ENCODE data around the gene HMGXB3. TPM values are rescaled to one million over a fixed set of nuclear protein-coding genes. Genes with fewer than 3 reads are reported as not detected.

Gene HMGXB3
- total and polyA plus RNA-seq, 4 donors, result 2.7 to 22.9 (median 11.0) TPM

- H3K27ac ChIP-seq (ENCODE audit: low read depth in 1 of 2, low read length in 2 of 2), result no peak overlapping the region
- no peaks in the 10 kb centered on the region for H3K27me3 ChIP-seq (ENCODE audit: control insufficient read depth in 4 of 4, insufficient read depth in 4 of 4, low read length in 3 of 4)
- no peak overlapping the region for H3K9ac ChIP-seq (ENCODE audit: low read depth in 1 of 2, low read length in 2 of 2)
- no peak for TF ChIP-seq YY1 (IDR thresholded peaks at IDR 0.05)
- TF ChIP-seq HNF4A (conservative IDR thresholded peaks at IDR 0.05), result no peak
- no peak for TF ChIP-seq RAD21 (IDR thresholded peaks at IDR 0.05)
- no peak for TF ChIP-seq EGR1 (IDR thresholded peaks at IDR 0.05; ENCODE audit: low read depth in 2 of 2)
- no peak for TF ChIP-seq ATF3 (IDR thresholded peaks at IDR 0.05)
- TF ChIP-seq SP1 (IDR thresholded peaks at IDR 0.05), result no peak
- no peak for TF ChIP-seq NR2F2 (IDR thresholded peaks at IDR 0.05)
- TF ChIP-seq ZBTB33 (IDR thresholded peaks at IDR 0.05), result no peak
- TF ChIP-seq TAF1 (conservative IDR thresholded peaks at IDR 0.05), result no peak
- TF ChIP-seq, protein P1, sequence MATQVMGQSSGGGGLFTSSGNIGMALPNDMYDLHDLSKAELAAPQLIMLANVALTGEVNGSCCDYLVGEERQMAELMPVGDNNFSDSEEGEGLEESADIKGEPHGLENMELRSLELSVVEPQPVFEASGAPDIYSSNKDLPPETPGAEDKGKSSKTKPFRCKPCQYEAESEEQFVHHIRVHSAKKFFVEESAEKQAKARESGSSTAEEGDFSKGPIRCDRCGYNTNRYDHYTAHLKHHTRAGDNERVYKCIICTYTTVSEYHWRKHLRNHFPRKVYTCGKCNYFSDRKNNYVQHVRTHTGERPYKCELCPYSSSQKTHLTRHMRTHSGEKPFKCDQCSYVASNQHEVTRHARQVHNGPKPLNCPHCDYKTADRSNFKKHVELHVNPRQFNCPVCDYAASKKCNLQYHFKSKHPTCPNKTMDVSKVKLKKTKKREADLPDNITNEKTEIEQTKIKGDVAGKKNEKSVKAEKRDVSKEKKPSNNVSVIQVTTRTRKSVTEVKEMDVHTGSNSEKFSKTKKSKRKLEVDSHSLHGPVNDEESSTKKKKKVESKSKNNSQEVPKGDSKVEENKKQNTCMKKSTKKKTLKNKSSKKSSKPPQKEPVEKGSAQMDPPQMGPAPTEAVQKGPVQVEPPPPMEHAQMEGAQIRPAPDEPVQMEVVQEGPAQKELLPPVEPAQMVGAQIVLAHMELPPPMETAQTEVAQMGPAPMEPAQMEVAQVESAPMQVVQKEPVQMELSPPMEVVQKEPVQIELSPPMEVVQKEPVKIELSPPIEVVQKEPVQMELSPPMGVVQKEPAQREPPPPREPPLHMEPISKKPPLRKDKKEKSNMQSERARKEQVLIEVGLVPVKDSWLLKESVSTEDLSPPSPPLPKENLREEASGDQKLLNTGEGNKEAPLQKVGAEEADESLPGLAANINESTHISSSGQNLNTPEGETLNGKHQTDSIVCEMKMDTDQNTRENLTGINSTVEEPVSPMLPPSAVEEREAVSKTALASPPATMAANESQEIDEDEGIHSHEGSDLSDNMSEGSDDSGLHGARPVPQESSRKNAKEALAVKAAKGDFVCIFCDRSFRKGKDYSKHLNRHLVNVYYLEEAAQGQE (IDR thresholded peaks at IDR 0.05), result no peak
- TF ChIP-seq HNF4G (IDR thresholded peaks at IDR 0.05), result no peak
- no peaks in the 10 kb centered on the region for H3K9me3 ChIP-seq (ENCODE audit: control insufficient read depth in 4 of 4, low read length in 3 of 4)
- DNase-seq (ENCODE audit: low spot score), result no peak
- peaks cover 12 to 72% (median 55%) of the 10 kb centered on the region in 4 donors for H3K36me3 ChIP-seq (ENCODE audit: control insufficient read depth in 4 of 4, insufficient read depth in 3 of 4, low read depth in 1 of 4, low read length in 3 of 4)
- H3K4me3 ChIP-seq (ENCODE audit: low read depth in 1 of 3, low read length in 3 of 3), result no peak overlapping the region
- WGBS, result 90% methylated on average over 6 of the region's 6 CpGs
- no peaks in the 10 kb centered on the region for H3K4me1 ChIP-seq (ENCODE audit: control insufficient read depth in 4 of 4, insufficient read depth in 4 of 4, low read length in 3 of 4)
These were observed 16.9 kb downstream of the HMGXB3 start for GRCh38 chr5:150017226-150018005.

DNA sequence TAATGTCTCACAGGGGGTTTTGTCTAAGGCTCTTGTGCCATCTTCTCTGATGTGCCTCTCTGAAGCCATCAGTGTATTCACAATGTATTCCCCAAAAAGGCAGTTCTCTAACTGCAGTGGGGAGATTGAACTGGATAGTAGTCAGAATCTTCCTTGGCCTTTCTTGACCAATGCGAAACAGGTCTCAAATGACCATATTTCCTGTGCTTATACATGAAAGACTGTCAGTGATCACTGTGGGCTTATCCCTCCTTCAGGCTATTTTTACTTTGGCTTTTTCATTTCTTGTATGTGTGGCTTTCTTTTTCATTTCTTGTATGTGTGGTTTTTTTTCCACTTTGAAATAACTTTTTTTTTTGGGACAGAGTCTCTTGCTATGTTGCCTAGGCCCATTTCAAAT lies 19.7 kb downstream of the HMGXB3 start:
- H3K27ac ChIP-seq (ENCODE audit: low read depth in 1 of 2, low read length in 2 of 2), result no peak overlapping the region
- no peak overlapping the region for H3K4me3 ChIP-seq (ENCODE audit: low read depth in 1 of 3, low read length in 3 of 3)
- H3K27me3 ChIP-seq (ENCODE audit: control insufficient read depth in 4 of 4, insufficient read depth in 4 of 4, low read length in 3 of 4), result no peaks in the 10 kb centered on the region
- no peak overlapping the region for H3K9ac ChIP-seq (ENCODE audit: low read depth in 1 of 2, low read length in 2 of 2)
- no peaks in the 10 kb centered on the region for H3K9me3 ChIP-seq (ENCODE audit: control insufficient read depth in 4 of 4, low read length in 3 of 4)
- H3K4me1 ChIP-seq (ENCODE audit: control insufficient read depth in 4 of 4, insufficient read depth in 4 of 4, low read length in 3 of 4), result no peaks in the 10 kb centered on the region
- WGBS, result 98% methylated on average over 1 of the region's 1 CpG
- DNase-seq (ENCODE audit: low spot score), result no peak
- H3K36me3 ChIP-seq (ENCODE audit: control insufficient read depth in 4 of 4, insufficient read depth in 3 of 4, low read depth in 1 of 4, low read length in 3 of 4), result peaks cover 16 to 64% (median 52%) of the 10 kb centered on the region in 4 donors
- TF ChIP-seq RAD21 (IDR thresholded peaks at IDR 0.05) (no peak), HNF4G (IDR thresholded peaks at IDR 0.05) (no peak), JUND (IDR thresholded peaks at IDR 0.05) (no peak), NR2F2 (IDR thresholded peaks at IDR 0.05) (no peak), SP1 (IDR thresholded peaks at IDR 0.05) (no peak), CTCF (IDR thresholded peaks at IDR 0.05; ENCODE audit: low read depth, low read length, missing input control) (no peak), HNF4A (conservative IDR thresholded peaks at IDR 0.05) (no peak), ZBTB33 (IDR thresholded peaks at IDR 0.05) (no peak), FOXA1 (IDR thresholded peaks at IDR 0.05) (no peak), TAF1 (conservative IDR thresholded peaks at IDR 0.05) (no peak), ATF3 (IDR thresholded peaks at IDR 0.05) (no peak), GABPA (IDR thresholded peaks at IDR 0.05 in 1 of 2, conservative IDR thresholded peaks at IDR 0.05 in 1 of 2) (no peak), RXRA (IDR thresholded peaks at IDR 0.05) (no peak), FOXA2 (IDR thresholded peaks at IDR 0.05) (no peak)
- TF ChIP-seq, protein P1 (IDR thresholded peaks at IDR 0.05), result no peak
